Suprapubic skin (tissue), 3 donors: ENCODE data around the gene MTHFSD.

Source experiments
- EP300 ChIP-seq: sonication (generic); formaldehyde crosslinking; IDR thresholded peaks from one replicate; pipeline ENCODE4 v1.6.1; 2017; ENCODE audit warnings: antibody characterized with exemption
- POLR2A ChIP-seq, 2 donors: fragments of 450-650 bp; IDR thresholded peaks; one replicate each; pipeline ENCODE4 v1.6.1; 2017; ENCODE audit warnings: antibody characterized with exemption in 2 of 2, mild to moderate bottlenecking in 2 of 2, moderate library complexity in 2 of 2
- TF ChIP-seq, protein P1 (sequence below), 2 donors: fragments of 200-600 bp in 1 of 2; fragments of 450-650 bp in 1 of 2; sonication (generic) in 1 of 2; IDR thresholded peaks; one replicate each; pipeline ENCODE4 v1.5.1; 2016 to 2019; ENCODE audit warnings: antibody characterized with exemption in 2 of 2, mild to moderate bottlenecking in 1 of 2, moderate library complexity in 1 of 2

DNA sequence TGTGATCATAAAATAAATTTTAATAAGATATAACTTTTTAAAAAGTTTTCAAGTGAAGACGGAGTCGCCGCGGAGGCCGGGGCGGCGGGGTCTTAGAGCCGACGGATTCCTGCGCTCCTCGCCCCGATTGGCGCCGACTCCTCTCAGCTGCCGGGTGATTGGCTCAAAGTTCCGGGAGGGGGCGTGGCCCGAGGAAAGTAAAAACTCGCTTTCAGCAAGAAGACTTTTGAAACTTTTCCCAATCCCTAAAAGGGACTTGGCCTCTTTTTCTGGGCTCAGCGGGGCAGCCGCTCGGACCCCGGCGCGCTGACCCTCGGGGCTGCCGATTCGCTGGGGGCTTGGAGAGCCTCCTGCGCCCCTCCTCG lies 11.5 kb upstream of the MTHFSD start, which contains the start of gene FOXC2:
- TF ChIP-seq, protein P1, sequence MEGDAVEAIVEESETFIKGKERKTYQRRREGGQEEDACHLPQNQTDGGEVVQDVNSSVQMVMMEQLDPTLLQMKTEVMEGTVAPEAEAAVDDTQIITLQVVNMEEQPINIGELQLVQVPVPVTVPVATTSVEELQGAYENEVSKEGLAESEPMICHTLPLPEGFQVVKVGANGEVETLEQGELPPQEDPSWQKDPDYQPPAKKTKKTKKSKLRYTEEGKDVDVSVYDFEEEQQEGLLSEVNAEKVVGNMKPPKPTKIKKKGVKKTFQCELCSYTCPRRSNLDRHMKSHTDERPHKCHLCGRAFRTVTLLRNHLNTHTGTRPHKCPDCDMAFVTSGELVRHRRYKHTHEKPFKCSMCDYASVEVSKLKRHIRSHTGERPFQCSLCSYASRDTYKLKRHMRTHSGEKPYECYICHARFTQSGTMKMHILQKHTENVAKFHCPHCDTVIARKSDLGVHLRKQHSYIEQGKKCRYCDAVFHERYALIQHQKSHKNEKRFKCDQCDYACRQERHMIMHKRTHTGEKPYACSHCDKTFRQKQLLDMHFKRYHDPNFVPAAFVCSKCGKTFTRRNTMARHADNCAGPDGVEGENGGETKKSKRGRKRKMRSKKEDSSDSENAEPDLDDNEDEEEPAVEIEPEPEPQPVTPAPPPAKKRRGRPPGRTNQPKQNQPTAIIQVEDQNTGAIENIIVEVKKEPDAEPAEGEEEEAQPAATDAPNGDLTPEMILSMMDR (IDR thresholded peaks at IDR 0.05), result no peak
- TF ChIP-seq EP300 (no peak), POLR2A (IDR thresholded peaks at IDR 0.05) (no peak)
